PC-3 (cell line): Measurements from ENCODE around the gene KRT81.

ENCODE experiments used
- CTCF ChIP-seq: fragments of 300-600 bp; sonication (generic); conservative IDR thresholded peaks from 2 replicates; pipeline ENCODE4 v1.5.1; 2017; ENCODE audit warnings: antibody characterized with exemption, low read depth, mild to moderate bottlenecking, low read length
- EZH2phosphoT487 ChIP-seq: fragments of 300-600 bp; sonication (generic); IDR thresholded peaks from 2 replicates; pipeline ENCODE4 v1.6.1; 2018; ENCODE audit warnings: mild to moderate bottlenecking, antibody characterized with exemption, low read length, borderline replicate concordance

GRCh38 chr12:52291267-52291935 is at the start of gene KRT81:
- no peak for TF ChIP-seq CTCF
- no peak for TF ChIP-seq EZH2phosphoT487
